Cardiac fibroblast (primary cell): ENCODE measurements around the gene EFNA3.
A peak's percentile ranks its signal among the peaks of the same experiment; 100 is the strongest.

Experiments
- DNase-seq, 2 donors: peaks; one replicate each; pipeline versions ENCODE4 v3.0.0 to v3.0.0-alpha.2; 2010; ENCODE audit warnings: low read depth in 2 of 2
- H3K4me3 ChIP-seq, 2 donors: replicated peaks in 1 of 2; 1 replicate in 1 of 2; 2 replicates in 1 of 2; pipeline ENCODE4 v1.5.1; 2011; ENCODE audit warnings: low read depth in 2 of 2, low read length in 2 of 2, mild to moderate bottlenecking in 2 of 2, moderate library complexity in 1 of 2
- TF ChIP-seq, protein P1 (sequence below): IDR thresholded peaks from one replicate; pipeline ENCODE4 v1.5.1; 2011; ENCODE audit warnings: low read depth, mild to moderate bottlenecking, low read length, inconsistent platforms

The EFNA3 gene

DNA sequence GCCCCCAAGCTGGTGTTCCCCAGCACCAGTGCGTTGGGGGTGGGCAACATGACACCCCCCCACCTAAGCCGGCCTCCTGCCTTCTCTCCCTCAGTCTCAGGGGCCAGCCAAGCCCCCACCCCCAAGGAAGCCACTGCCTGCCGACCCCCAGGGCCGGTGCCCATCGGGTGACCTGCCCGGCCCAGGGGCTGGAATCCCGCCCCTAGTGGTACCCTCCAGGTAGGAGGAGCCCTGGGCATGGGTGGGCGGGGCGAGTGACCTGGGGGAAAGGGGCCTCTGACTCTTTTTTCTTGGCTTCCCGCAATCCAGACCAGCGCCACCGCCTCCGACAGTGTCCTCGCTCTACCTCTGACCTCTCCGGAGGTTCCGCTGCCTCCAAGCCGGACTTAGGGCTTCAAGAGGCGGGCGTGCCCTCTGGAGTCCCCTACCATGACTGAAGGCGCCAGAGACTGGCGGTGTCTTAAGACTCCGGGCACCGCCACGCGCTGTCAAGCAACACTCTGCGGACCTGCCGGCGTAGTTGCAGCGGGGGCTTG, 16.4 kb upstream of the EFNA3 start:
- TF ChIP-seq, protein P1, sequence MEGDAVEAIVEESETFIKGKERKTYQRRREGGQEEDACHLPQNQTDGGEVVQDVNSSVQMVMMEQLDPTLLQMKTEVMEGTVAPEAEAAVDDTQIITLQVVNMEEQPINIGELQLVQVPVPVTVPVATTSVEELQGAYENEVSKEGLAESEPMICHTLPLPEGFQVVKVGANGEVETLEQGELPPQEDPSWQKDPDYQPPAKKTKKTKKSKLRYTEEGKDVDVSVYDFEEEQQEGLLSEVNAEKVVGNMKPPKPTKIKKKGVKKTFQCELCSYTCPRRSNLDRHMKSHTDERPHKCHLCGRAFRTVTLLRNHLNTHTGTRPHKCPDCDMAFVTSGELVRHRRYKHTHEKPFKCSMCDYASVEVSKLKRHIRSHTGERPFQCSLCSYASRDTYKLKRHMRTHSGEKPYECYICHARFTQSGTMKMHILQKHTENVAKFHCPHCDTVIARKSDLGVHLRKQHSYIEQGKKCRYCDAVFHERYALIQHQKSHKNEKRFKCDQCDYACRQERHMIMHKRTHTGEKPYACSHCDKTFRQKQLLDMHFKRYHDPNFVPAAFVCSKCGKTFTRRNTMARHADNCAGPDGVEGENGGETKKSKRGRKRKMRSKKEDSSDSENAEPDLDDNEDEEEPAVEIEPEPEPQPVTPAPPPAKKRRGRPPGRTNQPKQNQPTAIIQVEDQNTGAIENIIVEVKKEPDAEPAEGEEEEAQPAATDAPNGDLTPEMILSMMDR, result peak; percentile 2
- no peak for DNase-seq
- H3K4me3 ChIP-seq, result no peak overlapping the region

DNA sequence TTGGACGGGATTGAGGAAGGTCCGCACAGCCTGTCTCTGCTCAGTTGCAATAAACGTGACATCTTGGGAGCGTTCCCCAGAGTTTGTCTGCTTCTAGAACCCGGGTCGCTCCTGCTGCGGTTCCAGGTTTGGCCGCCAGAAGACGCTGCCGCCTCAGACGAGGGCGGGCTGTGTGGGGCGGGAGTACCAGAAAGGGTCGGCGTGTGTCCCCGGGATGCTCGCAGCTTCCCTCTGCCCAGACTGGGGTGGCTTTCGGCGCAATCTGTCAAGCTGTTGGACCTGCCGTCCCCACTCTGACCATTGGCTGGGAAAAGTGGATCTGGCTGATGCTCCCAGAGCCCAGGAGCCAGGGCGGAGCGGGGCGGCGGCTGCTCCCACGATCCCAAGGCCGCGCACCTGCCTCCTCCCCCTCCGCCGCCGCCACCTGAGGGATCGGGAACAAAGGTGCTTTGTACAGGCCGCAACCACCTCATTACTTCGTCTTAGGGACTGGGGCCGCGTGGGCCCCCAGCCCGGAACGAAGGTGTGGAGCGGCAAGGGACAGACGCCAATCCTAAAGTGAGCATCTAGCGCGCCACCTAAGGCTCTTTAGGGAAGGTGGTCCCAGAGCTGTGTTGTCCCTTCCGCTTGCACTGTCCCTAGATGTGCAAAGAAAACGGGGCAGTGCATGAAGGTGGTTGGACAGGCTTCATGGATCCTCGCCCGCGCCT, 15.8 kb upstream of the EFNA3 start:
- DNase-seq, result peak; percentile 49 to 50
- peak overlapping the region; percentile 89 to 96 for H3K4me3 ChIP-seq
- TF ChIP-seq, protein P1, result peak; percentile 86

DNA sequence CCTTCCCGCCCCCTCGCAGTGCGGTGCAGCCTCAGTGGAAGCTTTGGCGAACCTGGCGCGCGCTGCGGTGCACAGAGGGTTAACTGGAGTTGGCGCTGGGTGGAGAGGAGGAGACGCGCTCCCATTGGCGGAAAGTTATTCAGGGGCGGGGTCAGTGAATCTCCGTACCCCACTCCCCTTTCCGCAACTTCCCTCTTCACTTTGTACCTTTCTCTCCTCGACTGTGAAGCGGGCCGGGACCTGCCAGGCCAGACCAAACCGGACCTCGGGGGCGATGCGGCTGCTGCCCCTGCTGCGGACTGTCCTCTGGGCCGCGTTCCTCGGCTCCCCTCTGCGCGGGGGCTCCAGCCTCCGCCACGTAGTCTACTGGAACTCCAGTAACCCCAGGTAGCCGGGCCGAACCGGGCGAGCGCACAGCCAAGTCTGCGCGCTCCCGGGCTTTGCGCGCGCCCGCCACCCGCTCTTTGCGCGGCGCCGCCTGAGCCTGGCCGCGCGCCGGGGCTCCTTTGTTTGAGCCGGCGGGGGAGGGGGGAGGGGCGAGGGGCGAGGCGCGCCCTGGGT, 15.0 kb upstream of the EFNA3 start, which contains the start of gene EFNA4:
Gene EFNA4 (plus strand): TSS at position 191 of the 561 bp plus-strand sequence. CDS start 84 bp downstream, at position 275.
- TF ChIP-seq, protein P1, result no peak
- peak; percentile 80 to 82 for DNase-seq
- peak within 1 kb of the TSS; percentile 89 to 96 for H3K4me3 ChIP-seq

DNA sequence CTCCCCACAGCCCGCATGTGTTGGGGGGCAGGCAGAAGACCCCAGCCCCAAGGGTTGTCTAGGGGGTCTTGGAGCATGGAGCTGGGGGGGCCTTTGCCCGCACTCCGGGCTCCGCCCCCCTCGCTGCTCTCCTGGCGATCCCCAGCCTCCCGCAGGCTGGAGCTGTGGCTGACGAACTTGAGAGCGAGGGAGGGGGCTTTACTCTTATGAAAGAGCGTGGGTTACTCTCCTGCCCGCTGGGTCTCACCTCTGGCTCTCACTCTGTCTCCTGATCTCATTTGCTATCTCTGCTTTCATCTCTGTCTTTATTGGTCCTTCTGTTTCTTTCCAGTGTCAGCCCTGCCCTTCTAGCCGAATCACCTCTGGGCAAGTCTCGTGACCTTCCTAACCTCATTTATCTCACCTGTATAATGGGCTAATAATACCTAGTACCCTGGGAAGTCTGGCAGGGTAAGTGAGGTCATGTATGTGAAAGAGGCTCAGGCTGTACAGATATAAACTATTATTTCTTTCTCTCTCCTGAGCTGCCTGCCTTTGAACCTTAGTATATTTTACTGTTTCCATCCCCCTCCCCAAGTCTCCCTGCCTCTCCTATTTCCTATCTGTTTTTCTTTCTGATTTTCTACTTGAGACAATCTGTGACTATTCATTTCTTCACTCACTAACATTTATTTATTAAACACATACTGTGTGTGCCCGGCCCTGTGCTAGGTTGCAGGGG, 14.4 kb upstream of the EFNA3 start:
- TF ChIP-seq, protein P1, result no peak

DNA sequence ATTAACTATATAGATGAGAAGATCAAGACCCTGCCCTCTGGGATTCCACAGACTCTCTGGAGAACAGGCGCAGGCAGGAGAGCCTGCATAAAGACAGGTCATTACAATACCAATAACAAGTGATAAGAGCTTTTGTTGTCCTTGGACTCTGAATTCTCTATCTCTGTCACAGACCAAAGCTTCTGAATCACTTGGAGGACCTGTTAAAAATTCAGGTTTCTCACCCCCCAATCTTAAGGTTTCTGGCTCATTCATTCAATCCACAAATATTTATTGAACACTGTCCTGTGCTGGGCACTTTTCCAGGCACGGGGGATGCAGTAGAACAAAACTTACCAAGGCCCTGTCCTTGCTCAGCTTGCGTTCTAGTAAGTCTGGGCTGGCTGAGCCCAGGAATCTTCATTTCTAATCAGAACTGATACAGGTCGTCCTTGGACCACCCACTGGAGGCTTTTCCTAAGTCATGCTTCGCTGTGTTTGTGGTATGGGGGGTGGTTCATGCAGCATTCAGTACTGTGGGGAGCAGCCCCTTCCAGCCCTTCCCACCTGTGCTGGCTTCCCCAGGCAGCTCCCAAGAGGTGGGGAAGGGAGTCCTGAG, 13.7 kb upstream of the EFNA3 start:
- no peak overlapping the region for H3K4me3 ChIP-seq

More for the DNA sequence above, 14.4 kb upstream of the EFNA3 start:
- peak overlapping the region; percentile 89 to 96 for H3K4me3 ChIP-seq
- peak in 1 of 2 donors; percentile 25 for DNase-seq

DNA sequence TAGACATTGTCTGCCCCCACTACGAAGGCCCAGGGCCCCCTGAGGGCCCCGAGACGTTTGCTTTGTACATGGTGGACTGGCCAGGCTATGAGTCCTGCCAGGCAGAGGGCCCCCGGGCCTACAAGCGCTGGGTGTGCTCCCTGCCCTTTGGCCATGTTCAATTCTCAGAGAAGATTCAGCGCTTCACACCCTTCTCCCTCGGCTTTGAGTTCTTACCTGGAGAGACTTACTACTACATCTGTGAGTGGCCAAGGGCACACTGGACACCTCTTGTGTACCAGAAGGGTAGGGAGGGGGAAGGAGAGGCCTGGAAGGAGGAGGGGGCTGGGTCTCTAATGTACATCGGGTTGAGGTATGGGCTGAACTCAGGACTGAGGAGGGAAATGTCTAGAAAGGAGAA, 11.9 kb upstream of the EFNA3 start:
- TF ChIP-seq, protein P1, result no peak
- H3K4me3 ChIP-seq, result no peak overlapping the region
- DNase-seq, result no peak

More for the DNA sequence above, 13.7 kb upstream of the EFNA3 start:
- DNase-seq, result no peak
- TF ChIP-seq, protein P1, result no peak
